Measurements from ENCODE around the gene SSC5D. TPM values are rescaled to one million over a fixed set of nuclear protein-coding genes. Genes with fewer than 3 reads are reported as not detected.
A peak's percentile ranks its signal among the peaks of the same experiment; 100 is the strongest.
"Not testable (repeated sequence)": the region's sequence is repeated elsewhere in the genome, so short reads cannot be mapped to it uniquely, and the experiment has no call there.

The SSC5D gene
- polyA plus RNA-seq (ENCODE audit: insufficient read length in 10 of 10): 10 to 100 TPM; 13.9 to 50.8 (median 23.6) TPM
- long read RNA-seq, donor 1, partial matches to known transcripts: 18 of 19 reads
- long read RNA-seq, donor 1, other reads (novel, unspliced or antisense): 0 of 19 reads
- long read RNA-seq, donor 2: 0 reads
- long read RNA-seq, donor 3: 0 reads
- long read RNA-seq, donor 4, full-length matches to known transcripts: 2 of 15 reads
- long read RNA-seq, donor 4, partial matches to known transcripts: 13 of 15 reads
- long read RNA-seq, donor 4, other reads (novel, unspliced or antisense): 0 of 15 reads
- long read RNA-seq, donor 5, partial matches to known transcripts: 17 of 17 reads
- long read RNA-seq, donor 5, other reads (novel, unspliced or antisense): 0 of 17 reads
- long read RNA-seq, donor 6, full-length matches to known transcripts: 1 of 11 reads
- long read RNA-seq, donor 6, partial matches to known transcripts: 10 of 11 reads
- long read RNA-seq, donor 6, other reads (novel, unspliced or antisense): 0 of 11 reads
- long read RNA-seq, donor 7, full-length matches to known transcripts: 1 of 8 reads
- long read RNA-seq, donor 7, partial matches to known transcripts: 7 of 8 reads
- long read RNA-seq, donor 7, other reads (novel, unspliced or antisense): 0 of 8 reads
- long read RNA-seq, donor 8, full-length matches to known transcripts: 1 of 1 reads
- long read RNA-seq, donor 8, partial matches to known transcripts: 0 of 1 reads
- long read RNA-seq, donor 8, other reads (novel, unspliced or antisense): 0 of 1 reads
- long read RNA-seq, donor 9: 0 reads

GRCh38 chr19:55487924-55488687, at the start of gene SSC5D:
Gene SSC5D (plus strand): TSS chr19:55488436. CDS start chr19:55488590, 154 bp downstream.
- peak in 1 of 3 donors; percentile 86 for DNase-seq

- no peak for DNase-seq
These were observed 49.2 kb upstream of the SSC5D start for GRCh38 chr19:55439052-55439451.

- DNase-seq: no peak
These were observed 47.7 kb upstream of the SSC5D start for GRCh38 chr19:55440411-55441105.

DNA sequence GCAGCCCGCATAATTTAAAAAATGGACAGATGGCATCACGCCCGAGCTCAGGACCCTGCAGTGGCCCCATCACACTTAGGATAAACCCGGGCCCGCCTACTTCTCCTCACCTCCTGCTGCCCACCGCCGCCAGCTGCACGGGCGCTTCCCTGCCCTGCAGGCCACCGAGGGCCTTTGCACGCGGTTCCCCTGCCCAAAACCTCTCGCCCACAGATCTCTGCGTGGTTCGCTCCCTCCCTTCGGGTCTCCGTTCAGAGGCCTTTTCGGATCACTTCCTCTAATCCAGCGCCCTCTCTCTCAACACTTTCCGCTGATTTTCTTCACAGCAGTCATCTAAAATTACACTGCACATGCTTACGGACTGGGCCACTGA, 46.9 kb upstream of the SSC5D start:
- no peak for DNase-seq

- no peak for DNase-seq
These were observed 46.4 kb upstream of the SSC5D start for GRCh38 chr19:55441692-55442321.

DNA sequence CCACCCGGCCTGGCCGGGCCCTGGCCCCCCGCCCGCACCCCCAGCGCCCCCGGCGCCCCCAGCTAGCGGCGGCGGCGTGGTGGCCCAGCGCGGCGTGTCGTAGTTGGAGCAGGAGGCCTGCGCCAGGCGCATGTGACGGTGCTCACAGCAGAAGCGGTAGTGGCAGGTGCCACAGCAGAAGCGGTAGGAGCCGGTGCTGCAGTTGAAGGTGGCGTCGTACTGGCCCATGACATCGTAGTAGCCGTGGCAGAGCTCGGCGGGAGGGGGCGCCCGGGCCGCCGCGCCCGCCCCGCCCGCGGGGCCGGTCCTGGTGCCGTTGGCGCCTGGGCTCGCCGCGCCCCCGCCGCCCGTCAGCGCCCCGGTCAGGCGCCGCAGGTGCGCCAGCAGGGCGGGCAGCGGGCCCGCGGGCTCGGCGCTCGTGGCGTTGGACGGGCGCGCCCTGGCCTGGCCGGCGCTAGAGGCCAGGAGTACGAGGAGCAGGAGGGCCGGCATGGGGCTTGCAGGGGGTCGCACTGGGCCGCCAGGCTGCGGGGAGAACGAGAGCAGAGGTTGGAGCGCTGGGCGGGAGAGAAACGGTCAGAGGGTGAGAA, 45.8 kb upstream of the SSC5D start:
- no peak for DNase-seq

DNA sequence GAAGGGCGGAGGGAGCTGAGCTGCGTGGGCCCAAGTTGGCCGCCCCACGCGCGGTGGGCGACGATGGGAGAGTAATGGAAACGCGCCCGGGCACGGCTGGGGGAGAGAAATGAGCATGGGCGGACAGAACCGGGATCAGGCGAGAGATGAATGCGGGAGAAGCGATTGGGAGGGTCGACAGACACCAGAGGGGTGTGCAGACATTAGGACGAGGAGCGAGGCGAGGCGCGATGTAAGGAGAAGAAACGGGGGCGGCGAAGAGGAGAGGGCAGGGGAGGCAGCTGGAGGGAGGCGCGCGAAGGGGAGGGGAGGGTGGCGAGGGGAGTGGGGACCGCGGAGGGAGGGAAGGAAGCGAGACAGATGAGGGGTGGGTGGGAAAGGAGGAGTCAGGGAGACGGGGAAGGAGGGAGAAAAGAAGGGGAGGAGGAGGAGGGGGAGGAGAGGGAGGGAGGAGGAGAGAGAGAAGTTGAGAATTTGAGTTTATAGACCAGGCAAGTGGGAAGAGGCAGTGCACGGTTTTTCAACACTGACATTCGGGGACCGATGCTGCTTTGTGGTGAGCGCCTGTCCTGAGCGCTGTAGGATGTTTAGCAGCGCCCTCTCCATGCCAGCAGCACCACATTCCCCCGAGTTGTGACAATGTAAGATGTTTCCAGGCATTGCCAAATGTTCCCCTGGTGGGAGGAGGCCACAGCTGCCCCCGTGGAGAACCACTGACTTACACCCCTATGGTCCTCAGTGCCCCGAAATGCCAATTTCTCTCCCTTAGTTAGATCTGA, 45.0 kb upstream of the SSC5D start, which contains the start of gene SHISA7:
Gene SHISA7 (minus strand): TSS at position 256 of the 779 bp plus-strand sequence. CDS start 437 bp downstream, outside the sequence.
- DNase-seq: no peak

DNA sequence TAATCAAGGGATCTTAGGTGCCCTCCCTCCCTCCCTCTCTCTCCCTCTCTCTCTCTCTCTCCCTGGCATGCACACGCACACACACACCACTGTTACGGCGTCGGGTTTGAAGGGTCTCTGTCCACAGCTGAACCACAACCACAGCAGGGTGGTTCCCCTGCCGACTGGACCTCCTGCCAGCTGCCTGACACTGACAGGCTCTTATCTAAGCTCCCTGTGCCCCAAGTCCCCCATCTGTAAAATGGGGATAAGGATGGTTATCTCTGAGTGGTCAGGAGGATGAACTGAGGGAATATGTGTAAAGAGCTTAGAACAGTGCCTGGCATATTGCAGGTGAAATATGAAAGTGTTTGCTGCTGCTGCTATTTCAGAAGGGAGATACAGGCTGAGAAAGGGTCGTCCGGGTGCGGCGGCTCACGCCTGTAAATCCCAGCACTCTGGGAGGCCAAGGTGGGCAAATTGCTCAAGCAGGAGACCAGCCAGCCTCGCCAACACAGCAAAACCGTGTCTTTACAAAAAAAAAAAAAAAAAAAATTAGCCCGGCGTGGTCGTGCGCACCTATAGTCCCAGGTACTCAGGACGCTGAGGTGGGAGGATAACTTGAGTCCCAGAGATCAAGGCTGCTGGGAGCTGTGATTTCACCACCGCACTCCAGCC, 44.3 kb upstream of the SSC5D start:
- DNase-seq: no peak

DNA sequence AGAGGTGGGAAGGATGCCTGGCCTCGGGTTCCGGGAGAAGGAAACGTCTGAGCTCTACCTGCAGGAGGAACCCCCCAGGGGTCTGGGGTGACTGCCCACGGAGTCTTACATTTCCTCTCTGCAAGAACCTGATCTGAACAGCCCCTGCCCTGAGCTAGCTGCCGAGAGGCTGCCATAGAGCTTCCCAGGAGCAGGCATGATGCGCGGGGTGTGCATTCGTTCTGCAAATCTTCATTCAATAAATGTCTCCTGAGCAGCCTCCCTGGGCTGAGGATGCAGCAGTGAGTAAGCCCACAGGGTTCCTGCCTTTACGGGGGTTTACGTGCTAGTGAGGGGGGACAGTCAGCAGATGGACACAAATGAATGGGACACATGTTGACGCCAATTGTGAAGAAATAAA, 43.6 kb upstream of the SSC5D start:
- no peak for DNase-seq

DNA sequence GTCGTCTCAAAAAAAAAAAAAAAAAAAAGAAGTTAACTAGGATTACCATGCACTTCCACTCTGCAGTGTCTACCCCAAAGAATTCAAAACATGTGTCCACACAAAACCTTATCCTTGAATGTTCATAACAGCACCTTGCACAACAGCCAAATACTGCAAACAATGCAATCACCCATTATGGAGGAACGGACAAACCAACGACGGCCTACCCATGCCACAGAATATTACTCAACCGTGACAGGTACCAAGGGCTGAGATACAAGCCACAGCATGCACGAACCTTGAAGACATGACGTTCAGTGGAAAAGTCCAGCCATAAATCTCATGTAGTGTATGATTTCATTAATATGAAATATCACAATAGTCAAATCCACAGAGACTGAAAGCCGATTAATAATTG, 42.2 kb upstream of the SSC5D start:
- DNase-seq: no peak

GRCh38 chr19:55447421-55448174, 40.6 kb upstream of the SSC5D start:
- DNase-seq: no peak

DNA sequence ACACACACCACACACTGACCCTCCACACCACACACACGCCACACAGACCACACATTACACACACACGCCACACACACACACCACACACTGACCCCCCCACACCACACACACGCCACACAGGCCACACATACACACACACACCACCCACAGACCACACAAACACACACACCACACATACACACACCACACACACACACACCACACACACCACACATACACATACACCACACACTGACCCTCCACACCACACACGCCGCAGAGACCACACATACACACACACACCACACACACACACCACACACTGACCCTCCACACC, 40.1 kb upstream of the SSC5D start:
- not testable (repeated sequence) for DNase-seq

- DNase-seq: no peak
These were observed 38.8 kb upstream of the SSC5D start for GRCh38 chr19:55449469-55449868.

DNA sequence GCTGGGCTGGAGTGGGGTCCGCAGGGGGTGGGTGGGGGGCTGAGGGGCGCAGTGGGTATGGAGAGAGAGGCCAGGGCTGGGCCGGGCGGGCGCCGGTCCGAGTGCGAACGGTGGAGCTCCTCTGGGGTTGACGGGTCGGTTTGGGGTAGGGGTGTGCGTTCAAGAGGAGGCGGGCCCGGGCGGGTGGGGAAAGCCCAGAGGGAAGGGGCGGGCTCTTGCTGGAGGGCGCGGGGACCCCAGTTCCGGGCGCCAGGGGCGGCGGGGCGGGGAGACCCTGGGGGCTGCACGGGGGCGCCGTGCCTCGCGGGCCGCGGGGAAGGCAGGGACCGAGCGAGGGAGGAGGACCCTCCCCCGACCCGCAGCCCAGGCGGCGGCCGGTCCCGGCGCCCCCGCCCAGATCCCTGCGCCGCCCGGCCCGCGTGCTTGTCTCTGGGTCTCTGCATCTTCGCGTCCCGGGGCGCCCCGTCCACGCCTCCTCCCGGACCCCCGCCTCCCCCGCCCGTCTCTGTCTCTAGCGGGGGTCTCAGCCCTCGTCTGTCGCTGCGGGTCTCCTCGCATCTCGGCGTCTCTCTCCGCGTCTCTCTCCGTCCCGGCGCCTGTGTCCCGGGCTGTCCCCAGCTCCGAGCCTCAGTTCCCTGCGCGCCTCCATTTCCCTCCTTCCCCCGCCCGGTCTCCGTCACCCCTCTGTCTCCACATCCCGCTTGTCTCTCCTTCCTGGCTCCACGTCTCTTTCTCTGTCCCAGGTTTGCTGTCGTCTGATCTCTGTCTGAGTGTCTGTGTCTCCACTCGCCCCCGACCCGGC, 36.9 kb upstream of the SSC5D start:
- no peak for DNase-seq

DNA sequence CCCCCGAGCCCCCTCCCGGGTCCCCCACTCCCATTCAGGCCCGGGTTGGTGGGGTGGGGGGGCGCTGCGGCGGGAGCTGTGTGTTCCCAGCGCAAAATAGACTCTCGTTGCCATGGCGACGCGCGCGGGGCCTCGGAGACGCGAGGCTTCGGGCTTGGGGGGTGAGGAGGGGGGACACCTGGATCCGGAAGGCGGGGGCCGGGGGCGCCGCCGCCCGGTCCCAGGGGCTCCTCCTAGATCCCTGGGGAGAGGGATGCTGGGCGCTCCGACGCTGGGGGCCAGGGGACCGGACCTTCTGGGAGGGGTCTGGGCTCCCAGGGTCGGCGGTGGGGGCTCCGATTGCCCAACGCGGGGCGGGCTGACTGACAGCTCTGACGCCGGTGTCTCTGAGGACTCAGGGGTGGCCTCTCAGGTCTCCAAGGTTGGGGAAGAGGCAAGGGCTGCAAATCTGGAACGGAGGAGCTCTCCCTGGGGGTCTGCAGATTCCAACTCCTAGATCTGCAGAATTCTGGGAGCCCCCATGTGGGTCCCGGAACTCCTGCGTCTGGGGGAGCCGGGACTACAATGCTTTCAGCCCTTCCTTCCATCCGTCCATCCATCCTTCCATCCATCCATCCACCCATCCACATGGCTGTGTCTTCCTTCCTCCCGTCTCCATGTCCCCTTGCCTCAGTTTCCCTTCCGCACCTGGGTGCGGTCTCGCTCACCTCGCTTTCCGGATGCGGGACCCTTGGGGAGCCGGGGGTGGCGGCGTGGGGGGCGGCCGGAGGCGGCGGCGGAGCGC, 36.1 kb upstream of the SSC5D start:
- no peak for DNase-seq

DNA sequence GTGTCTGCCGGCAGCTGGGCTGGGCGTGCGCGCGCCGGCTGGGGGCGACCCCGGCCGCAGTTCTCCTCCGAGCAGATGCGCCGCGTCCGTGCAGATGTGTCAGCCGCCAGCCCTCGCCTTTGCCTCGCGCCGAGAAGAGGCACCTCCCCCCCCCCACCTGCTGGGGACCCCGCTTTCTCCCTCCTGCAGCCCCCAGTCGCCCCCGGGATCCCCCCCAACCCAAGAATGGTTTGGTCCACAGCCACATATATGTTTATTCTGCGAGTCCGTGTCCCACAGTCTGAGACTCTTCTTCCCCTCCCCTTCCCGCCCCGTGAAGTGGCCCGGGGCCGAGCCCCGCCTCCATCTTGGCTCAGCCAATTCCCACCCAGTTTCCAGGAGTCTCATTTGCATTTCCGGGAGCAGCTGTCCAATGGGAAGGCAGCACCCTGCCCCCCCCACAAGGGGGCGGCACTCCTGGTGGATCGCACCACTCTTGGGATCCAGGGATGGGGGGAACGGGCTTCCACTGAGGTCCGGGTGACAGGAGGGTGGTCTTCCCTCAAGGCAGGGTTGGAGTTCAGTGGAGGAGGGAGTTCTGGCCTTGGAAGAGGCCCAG, 35.4 kb upstream of the SSC5D start:
- peak; percentile 69 to 94 (median 92) for DNase-seq
